Hippocampal formation (tissue), 2 donors: ENCODE results near the gene SYNPO2L.
"Not testable (repeated sequence)": the region's sequence is repeated elsewhere in the genome, so short reads cannot be mapped to it uniquely, and the experiment has no call there.

Source experiments
- DNase-seq, 2 donors: peaks; one replicate each; lab custom pipeline; 2025; lab: John Stamatoyannopoulos, UW

SYNPO2L gene

DNA sequence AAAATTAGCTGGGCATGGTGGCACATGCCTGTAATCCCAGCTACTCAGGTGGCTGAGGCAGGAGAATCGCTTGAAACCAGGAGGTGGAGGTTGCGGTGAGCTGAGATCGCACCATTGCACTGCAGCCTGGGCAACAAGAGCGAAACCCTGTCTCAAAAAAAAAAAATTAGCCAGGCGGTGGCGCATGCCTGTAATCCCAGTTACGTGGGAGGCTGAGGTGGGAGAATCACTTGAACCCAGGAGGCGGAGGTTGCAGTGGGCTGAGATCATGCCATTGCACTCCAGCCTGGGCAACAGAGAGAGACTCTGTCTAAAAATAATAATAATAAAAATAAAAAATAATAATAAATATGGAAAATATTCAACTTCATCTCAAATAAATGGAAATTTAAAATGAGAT, 38.7 kb downstream of the SYNPO2L start:
- DNase-seq: not testable (repeated sequence)

GRCh38 chr10:73614720-73615119, 41.1 kb downstream of the SYNPO2L start:
- DNase-seq: no peak

GRCh38 chr10:73609116-73609515, 46.7 kb downstream of the SYNPO2L start:
- no peak for DNase-seq

GRCh38 chr10:73601486-73601921, 54.3 kb downstream of the SYNPO2L start:
- no peak for DNase-seq

DNA sequence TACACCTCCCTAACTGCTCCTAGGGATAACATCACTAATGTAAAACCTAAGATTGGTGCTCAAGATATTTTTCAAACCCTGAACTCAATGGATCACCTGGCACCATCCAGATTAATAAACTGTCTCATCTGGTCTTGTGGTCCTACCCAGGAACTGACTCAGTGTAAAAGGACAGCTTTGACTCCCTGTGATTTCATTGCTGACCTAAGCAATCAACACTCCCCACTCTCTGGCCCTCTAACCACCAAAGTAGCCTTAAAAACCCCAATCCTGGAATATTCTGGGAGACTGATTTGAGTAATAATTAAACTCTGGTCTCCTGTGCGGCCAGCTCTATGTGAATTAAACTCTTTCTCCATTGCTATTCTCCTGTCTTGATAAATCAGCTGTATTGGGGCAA, 58.5 kb downstream of the SYNPO2L start:
- DNase-seq: no peak
